Hepatocyte (in vitro differentiated cells): ENCODE measurements around the gene RAB1B. TPM values are rescaled to one million over a fixed set of nuclear protein-coding genes. Genes with fewer than 3 reads are reported as not detected.

Source experiments
- DNase-seq: peaks from one replicate; pipeline ENCODE4 v3.0.0-alpha.2; 2016; ENCODE audit warnings: low spot score
- H2AFZ ChIP-seq: fragments of 200-600 bp; sonication (generic); 2 replicates; pipeline ENCODE4 v1.6.0; 2016; ENCODE audit warnings: antibody characterized with exemption, mild to moderate bottlenecking
- H3K27ac ChIP-seq: fragments of 200-600 bp; sonication (generic); 2 replicates; pipeline ENCODE4 v1.5.1; 2016; ENCODE audit warnings: mild to moderate bottlenecking
- H3K27me3 ChIP-seq: fragments of 200-600 bp; sonication (generic); 2 replicates; pipeline ENCODE4 v1.6.1; 2016
- H3K36me3 ChIP-seq: fragments of 200-600 bp; sonication (generic); replicated peaks from 2 replicates; pipeline ENCODE4 v1.5.1; 2016; ENCODE audit warnings: low read depth; ENCODE audit not compliant: insufficient read depth
- H3K4me1 ChIP-seq: fragments of 200-600 bp; sonication (generic); 2 replicates; pipeline ENCODE4 v1.5.1; 2016; ENCODE audit warnings: mild to moderate bottlenecking, moderate library complexity; ENCODE audit not compliant: insufficient read depth
- H3K4me2 ChIP-seq: fragments of 200-600 bp; sonication (generic); 2 replicates; pipeline ENCODE4 v1.6.0; 2016
- H3K4me3 ChIP-seq: fragments of 200-600 bp; sonication (generic); 2 replicates; pipeline ENCODE4 v1.5.1; 2016; ENCODE audit warnings: mild to moderate bottlenecking
- H3K79me2 ChIP-seq: fragments of 200-600 bp; sonication (generic); 2 replicates; pipeline ENCODE4 v1.6.0; 2017; ENCODE audit warnings: mild to moderate bottlenecking
- H3K9me2 ChIP-seq: fragments of 200-600 bp; sonication (generic); replicated peaks from 2 replicates; pipeline ENCODE4 v1.6.0; 2017; ENCODE audit warnings: mild to moderate bottlenecking; ENCODE audit not compliant: insufficient read depth
- H3K9me3 ChIP-seq: fragments of 200-600 bp; sonication (generic); 2 replicates; pipeline ENCODE4 v1.5.1; 2016; ENCODE audit warnings: low read depth, mild to moderate bottlenecking
- H4K20me1 ChIP-seq: fragments of 200-600 bp; sonication (generic); 2 replicates; pipeline ENCODE4 v1.6.0; 2016; ENCODE audit warnings: mild to moderate bottlenecking; ENCODE audit not compliant: insufficient read depth, poor library complexity, severe bottlenecking
- EZH2 ChIP-seq: fragments of 200-600 bp; sonication (generic); IDR thresholded peaks from 2 replicates; pipeline ENCODE4 v1.6.1; 2016; ENCODE audit warnings: antibody characterized with exemption, mild to moderate bottlenecking, borderline replicate concordance
- EZH2phosphoT487 ChIP-seq: fragments of 200-600 bp; sonication (generic); IDR thresholded peaks from one replicate; pipeline ENCODE4 v1.6.1; 2018; ENCODE audit warnings: antibody characterized with exemption, mild to moderate bottlenecking, low read depth, moderate library complexity; ENCODE audit not compliant: unreplicated experiment, severe bottlenecking
- WGBS: methylation state at CpG from one replicate; pipeline ENCODE4 v1.1.6; 2016; ENCODE audit warnings: low lambda C conversion rate; ENCODE audit errors: missing lambda C conversion rate; 5-methylcytosine and 5-hydroxymethylcytosine counted together
- polyA plus RNA-seq: library from polyadenylated mRNA; unstranded; fragments of >200 nt; fragmentation: Nextera tagmentation; extraction: Ambion mirVana; gene quantifications from 2 replicates; pipeline ENCODE4 v1.2.1, GENCODE V29; 2016
- total RNA-seq: library from RNA; depleted of rRNA; stranded (reverse); fragments of >200 nt; gene quantifications from 2 replicates; pipeline ENCODE4 v1.2.3, GENCODE V29; 2014
- TF ChIP-seq, protein P1 (sequence below): fragments of 200-600 bp; sonication (generic); IDR thresholded peaks from 2 replicates; pipeline ENCODE4 v1.5.1; 2016; ENCODE audit warnings: antibody characterized with exemption, mild to moderate bottlenecking; ENCODE audit not compliant: poor library complexity

The RAB1B gene
- total and polyA plus RNA-seq, 2 experiments from 2014 or later: 19.9 to 88.4 TPM

DNA sequence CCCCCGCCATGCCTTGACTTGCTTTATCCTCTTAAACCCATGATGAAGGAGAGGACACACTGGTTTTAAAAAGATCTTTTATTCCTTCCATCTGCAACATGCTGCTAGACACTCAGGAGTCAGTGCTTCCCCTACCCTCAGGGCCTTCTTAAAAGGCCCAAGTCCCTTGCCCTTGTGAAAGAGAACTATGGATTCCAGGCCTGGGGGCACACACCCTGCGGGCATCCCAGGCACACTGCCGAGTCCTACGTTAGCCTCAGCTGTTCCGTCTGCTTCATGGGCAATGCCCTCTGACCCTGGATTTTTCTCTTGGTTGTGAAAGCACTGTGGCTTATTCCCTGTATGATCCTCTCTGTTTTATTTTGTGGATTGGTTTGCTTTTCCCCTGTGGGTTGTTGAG lies 35.1 kb upstream of the RAB1B start:
- H3K9me3 ChIP-seq: no peaks in the 10 kb centered on the region
- H3K4me2 ChIP-seq: no peak overlapping the region
- no peak overlapping the region for H2AFZ ChIP-seq
- no peak for TF ChIP-seq EZH2phosphoT487
- TF ChIP-seq, protein P1, sequence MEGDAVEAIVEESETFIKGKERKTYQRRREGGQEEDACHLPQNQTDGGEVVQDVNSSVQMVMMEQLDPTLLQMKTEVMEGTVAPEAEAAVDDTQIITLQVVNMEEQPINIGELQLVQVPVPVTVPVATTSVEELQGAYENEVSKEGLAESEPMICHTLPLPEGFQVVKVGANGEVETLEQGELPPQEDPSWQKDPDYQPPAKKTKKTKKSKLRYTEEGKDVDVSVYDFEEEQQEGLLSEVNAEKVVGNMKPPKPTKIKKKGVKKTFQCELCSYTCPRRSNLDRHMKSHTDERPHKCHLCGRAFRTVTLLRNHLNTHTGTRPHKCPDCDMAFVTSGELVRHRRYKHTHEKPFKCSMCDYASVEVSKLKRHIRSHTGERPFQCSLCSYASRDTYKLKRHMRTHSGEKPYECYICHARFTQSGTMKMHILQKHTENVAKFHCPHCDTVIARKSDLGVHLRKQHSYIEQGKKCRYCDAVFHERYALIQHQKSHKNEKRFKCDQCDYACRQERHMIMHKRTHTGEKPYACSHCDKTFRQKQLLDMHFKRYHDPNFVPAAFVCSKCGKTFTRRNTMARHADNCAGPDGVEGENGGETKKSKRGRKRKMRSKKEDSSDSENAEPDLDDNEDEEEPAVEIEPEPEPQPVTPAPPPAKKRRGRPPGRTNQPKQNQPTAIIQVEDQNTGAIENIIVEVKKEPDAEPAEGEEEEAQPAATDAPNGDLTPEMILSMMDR: no peak
- TF ChIP-seq EZH2: no peak
- H3K4me1 ChIP-seq: no peaks in the 10 kb centered on the region
- H3K27ac ChIP-seq: no peak overlapping the region
- H3K79me2 ChIP-seq: no peaks in the 10 kb centered on the region
- H3K36me3 ChIP-seq: no peaks in the 10 kb centered on the region
- no peak for DNase-seq
- WGBS: 97% methylated on average over 5 of the region's 5 CpGs
- no peak overlapping the region for H3K4me3 ChIP-seq
- no peaks in the 10 kb centered on the region for H3K27me3 ChIP-seq
- no peaks in the 10 kb centered on the region for H4K20me1 ChIP-seq
- H3K9me2 ChIP-seq: no peaks in the 10 kb centered on the region

DNA sequence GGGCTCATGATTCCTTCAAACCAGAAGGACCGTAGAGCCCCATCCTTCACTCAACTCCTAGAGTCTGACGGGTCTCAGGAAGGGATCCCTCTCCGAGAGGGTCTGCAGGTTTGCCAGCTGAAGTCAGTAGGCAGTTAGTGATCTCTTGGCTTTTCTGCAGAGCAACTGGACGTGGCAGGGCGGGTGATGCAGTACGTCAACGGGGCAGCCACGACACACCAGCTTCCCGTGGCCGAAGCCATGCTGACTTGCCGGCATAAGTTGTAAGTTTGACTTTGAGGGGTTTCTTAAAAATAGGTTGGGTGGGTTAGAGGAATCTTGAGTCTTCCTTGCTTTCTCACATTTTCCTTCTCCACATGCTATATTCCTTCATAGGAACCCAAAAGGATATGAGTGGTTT lies 33.3 kb upstream of the RAB1B start:
- H3K79me2 ChIP-seq: no peaks in the 10 kb centered on the region
- H3K9me2 ChIP-seq: no peaks in the 10 kb centered on the region
- TF ChIP-seq EZH2: no peak
- no peaks in the 10 kb centered on the region for H4K20me1 ChIP-seq
- H3K27me3 ChIP-seq: no peaks in the 10 kb centered on the region
- no peak for DNase-seq
- H3K4me1 ChIP-seq: no peaks in the 10 kb centered on the region
- no peak overlapping the region for H3K4me3 ChIP-seq
- H3K36me3 ChIP-seq: no peaks in the 10 kb centered on the region
- no peak overlapping the region for H3K4me2 ChIP-seq
- no peak overlapping the region for H2AFZ ChIP-seq
- WGBS: 97% methylated on average over 11 of the region's 11 CpGs
- H3K9me3 ChIP-seq: no peaks in the 10 kb centered on the region
- no peak overlapping the region for H3K27ac ChIP-seq

DNA sequence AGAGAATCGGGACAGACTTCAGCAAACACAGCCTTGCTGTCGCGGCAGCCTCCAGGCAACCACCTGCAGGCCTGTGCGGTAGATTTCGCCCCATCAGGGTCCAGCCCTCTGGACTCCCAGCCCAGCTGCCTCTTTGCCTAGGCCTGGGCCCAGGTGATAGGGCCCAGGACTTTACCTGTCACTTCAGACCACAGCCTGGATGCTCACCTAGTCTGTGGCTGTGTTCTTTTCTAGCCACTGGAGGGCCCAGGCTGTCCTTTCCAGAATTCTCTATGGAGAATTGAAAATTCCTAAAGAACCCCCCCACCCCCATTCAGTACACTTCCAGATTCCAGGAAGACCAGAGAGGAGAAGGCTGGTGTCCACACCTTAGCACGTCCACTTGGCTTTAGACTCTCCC lies 30.6 kb upstream of the RAB1B start:
- TF ChIP-seq EZH2: no peak
- no peak for TF ChIP-seq EZH2phosphoT487
- TF ChIP-seq, protein P1: no peak
- H3K9me2 ChIP-seq: no peaks in the 10 kb centered on the region
- WGBS: 91% methylated on average over 6 of the region's 6 CpGs

DNA sequence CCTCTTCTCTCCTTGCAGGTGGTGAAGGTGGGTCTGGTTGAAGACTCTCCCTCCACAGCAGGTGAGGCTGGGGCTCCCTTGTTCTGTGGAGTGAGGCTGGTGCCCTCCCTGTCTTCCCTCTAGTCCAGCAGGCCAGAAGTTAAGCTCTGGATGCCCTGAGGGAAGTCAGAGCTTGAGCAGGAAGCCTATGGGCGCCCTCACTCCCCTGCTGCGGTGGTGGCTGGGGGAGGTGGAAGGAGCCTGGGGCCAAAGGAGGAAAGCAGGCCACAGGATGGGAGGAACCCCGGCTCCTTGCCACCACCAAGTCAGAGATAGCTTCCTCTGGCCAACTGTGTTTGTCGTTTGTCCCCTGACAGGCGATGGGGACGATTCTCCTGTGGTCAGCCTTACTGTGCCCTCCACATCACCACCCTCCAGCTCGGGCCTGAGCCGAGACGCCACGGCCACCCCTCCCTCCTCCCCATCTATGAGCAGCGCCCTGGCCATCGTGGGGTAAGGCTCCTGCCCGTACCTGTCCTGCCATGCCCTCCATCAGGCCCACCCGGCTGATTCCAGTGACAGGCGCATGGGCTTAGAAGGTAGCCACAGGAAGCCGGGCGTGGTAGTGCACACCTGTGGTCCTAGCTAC lies 29.5 kb upstream of the RAB1B start:
- H4K20me1 ChIP-seq: no peaks in the 10 kb centered on the region
- WGBS: 97% methylated on average over 17 of the region's 17 CpGs
- no peak overlapping the region for H3K4me3 ChIP-seq
- TF ChIP-seq EZH2phosphoT487: no peak
- TF ChIP-seq, protein P1: no peak
- no peak for TF ChIP-seq EZH2
- H3K27ac ChIP-seq: no peak overlapping the region
- H3K27me3 ChIP-seq: no peaks in the 10 kb centered on the region
- H3K36me3 ChIP-seq: no peaks in the 10 kb centered on the region
- no peaks in the 10 kb centered on the region for H3K9me3 ChIP-seq
- no peaks in the 10 kb centered on the region for H3K9me2 ChIP-seq
- H3K4me1 ChIP-seq: no peaks in the 10 kb centered on the region
- H3K4me2 ChIP-seq: no peak overlapping the region
- DNase-seq: no peak
- no peak overlapping the region for H2AFZ ChIP-seq
- no peaks in the 10 kb centered on the region for H3K79me2 ChIP-seq

More for the DNA sequence above, 30.6 kb upstream of the RAB1B start:
- no peak overlapping the region for H3K27ac ChIP-seq
- H4K20me1 ChIP-seq: no peaks in the 10 kb centered on the region
- H3K36me3 ChIP-seq: no peaks in the 10 kb centered on the region
- H3K79me2 ChIP-seq: no peaks in the 10 kb centered on the region
- no peak overlapping the region for H3K4me3 ChIP-seq
- DNase-seq: no peak
- no peak overlapping the region for H2AFZ ChIP-seq
- H3K9me3 ChIP-seq: no peaks in the 10 kb centered on the region
- no peaks in the 10 kb centered on the region for H3K27me3 ChIP-seq
- no peaks in the 10 kb centered on the region for H3K4me1 ChIP-seq
- no peak overlapping the region for H3K4me2 ChIP-seq
